GM13976 (cell line): ENCODE measurements around the gene POLR3E.

ENCODE experiments used
- DNase-seq: peaks from one replicate; pipeline ENCODE4 v3.0.0; 2012; ENCODE audit warnings: low spot score
- in situ Hi-C: fragments of 300-500 bp; cut with MboI; formaldehyde crosslinking; loops from one replicate; pipeline ENCODE4 v1.12.0; 2022; ENCODE audit warnings: low sequenced_read_pairs, mixed read lengths, inconsistent platforms; ENCODE audit not compliant: unreplicated experiment
- TF ChIP-seq, protein P1 (sequence below): IDR thresholded peaks from 2 replicates; pipeline ENCODE4 v1.5.1; 2012; ENCODE audit warnings: borderline replicate concordance, mild to moderate bottlenecking; ENCODE audit not compliant: insufficient read depth; ENCODE audit errors: extremely low read depth, missing control alignments, control extremely low read depth

Gene POLR3E

GRCh38 chr16:22357635-22357971 lies 60.4 kb downstream of the POLR3E start:
- DNase-seq = peak; percentile 39
- TF ChIP-seq, protein P1, sequence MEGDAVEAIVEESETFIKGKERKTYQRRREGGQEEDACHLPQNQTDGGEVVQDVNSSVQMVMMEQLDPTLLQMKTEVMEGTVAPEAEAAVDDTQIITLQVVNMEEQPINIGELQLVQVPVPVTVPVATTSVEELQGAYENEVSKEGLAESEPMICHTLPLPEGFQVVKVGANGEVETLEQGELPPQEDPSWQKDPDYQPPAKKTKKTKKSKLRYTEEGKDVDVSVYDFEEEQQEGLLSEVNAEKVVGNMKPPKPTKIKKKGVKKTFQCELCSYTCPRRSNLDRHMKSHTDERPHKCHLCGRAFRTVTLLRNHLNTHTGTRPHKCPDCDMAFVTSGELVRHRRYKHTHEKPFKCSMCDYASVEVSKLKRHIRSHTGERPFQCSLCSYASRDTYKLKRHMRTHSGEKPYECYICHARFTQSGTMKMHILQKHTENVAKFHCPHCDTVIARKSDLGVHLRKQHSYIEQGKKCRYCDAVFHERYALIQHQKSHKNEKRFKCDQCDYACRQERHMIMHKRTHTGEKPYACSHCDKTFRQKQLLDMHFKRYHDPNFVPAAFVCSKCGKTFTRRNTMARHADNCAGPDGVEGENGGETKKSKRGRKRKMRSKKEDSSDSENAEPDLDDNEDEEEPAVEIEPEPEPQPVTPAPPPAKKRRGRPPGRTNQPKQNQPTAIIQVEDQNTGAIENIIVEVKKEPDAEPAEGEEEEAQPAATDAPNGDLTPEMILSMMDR = no peak
- in situ Hi-C loops = no loop called here

DNA sequence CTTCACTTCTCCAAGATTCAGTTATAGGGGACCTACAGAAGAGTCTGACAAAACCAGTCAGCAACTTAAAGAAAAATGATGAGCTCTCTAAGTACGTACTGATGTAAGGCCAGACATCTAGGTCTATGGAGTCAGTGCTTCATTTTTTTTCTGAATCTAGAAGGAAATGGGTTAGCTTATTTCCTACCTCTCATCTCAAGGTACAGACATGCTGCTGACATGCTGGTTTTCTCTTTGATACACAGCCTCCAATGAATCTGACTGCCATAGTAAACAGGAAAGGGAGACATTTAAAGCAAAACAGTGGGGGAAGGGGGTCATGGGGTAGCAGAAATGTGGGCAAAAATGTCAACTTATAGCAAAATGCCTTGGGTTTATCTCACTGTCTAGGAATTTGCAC lies 60.8 kb downstream of the POLR3E start:
- in situ Hi-C loops = no loop called here
- TF ChIP-seq, protein P1 = no peak
- DNase-seq = no peak

- in situ Hi-C loops = no loop called here
- no peak for DNase-seq
- TF ChIP-seq, protein P1 = no peak
Observed at GRCh38 chr16:22359679-22360078, 62.5 kb downstream of the POLR3E start.

GRCh38 chr16:22360963-22361659 lies 63.9 kb downstream of the POLR3E start:
- in situ Hi-C loops = no loop called here
- no peak for DNase-seq
- TF ChIP-seq, protein P1 = no peak

DNA sequence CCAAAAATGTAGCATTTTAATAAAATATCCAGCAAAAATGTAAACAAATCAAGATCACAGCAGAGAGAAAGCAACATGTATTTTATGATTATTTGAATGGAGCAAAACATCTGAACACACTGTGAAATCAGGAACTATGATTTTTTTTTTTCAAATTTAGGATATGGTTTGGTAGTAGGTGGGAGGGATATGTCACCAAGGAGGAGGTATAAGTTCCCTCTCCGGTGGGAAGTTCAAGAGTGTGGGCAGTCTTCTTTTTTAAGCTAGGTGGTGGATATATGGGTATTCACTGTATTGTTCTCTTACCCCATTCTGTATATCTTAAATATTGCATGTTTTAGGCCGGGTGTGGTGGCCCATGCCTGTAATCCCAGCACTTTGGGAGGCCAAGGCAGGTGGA lies 67.0 kb downstream of the POLR3E start:
- DNase-seq = no peak
- TF ChIP-seq, protein P1 = no peak
- in situ Hi-C loops = no loop called here

- in situ Hi-C loops = no loop called here
- TF ChIP-seq, protein P1 = no peak
- no peak for DNase-seq
Observed at GRCh38 chr16:22366371-22366770, 69.2 kb downstream of the POLR3E start.
